GM18507 (cell line): ENCODE data around the gene CLCA1.

Source experiments
- DNase-seq: peaks from one replicate; pipeline ENCODE4 v3.0.0; 2011; ENCODE audit warnings: low read depth; ENCODE audit not compliant: insufficient read length; ENCODE audit errors: extremely low spot score
- FAIRE-seq: peaks from 2 replicates; lab custom pipeline; 2011; peaks lifted over from hg19 to GRCh38; lab: Jason Lieb, UNC

Gene CLCA1, protein sequence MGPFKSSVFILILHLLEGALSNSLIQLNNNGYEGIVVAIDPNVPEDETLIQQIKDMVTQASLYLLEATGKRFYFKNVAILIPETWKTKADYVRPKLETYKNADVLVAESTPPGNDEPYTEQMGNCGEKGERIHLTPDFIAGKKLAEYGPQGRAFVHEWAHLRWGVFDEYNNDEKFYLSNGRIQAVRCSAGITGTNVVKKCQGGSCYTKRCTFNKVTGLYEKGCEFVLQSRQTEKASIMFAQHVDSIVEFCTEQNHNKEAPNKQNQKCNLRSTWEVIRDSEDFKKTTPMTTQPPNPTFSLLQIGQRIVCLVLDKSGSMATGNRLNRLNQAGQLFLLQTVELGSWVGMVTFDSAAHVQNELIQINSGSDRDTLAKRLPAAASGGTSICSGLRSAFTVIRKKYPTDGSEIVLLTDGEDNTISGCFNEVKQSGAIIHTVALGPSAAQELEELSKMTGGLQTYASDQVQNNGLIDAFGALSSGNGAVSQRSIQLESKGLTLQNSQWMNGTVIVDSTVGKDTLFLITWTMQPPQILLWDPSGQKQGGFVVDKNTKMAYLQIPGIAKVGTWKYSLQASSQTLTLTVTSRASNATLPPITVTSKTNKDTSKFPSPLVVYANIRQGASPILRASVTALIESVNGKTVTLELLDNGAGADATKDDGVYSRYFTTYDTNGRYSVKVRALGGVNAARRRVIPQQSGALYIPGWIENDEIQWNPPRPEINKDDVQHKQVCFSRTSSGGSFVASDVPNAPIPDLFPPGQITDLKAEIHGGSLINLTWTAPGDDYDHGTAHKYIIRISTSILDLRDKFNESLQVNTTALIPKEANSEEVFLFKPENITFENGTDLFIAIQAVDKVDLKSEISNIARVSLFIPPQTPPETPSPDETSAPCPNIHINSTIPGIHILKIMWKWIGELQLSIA

GRCh38 chr1:86468501-86468977 is at the start of gene CLCA1:
TSS of gene CLCA1 (plus strand) at chr1:86468927. CDS start at chr1:86468972, 45 bp downstream.
- DNase-seq (no peak), FAIRE-seq (no peak)

DNA sequence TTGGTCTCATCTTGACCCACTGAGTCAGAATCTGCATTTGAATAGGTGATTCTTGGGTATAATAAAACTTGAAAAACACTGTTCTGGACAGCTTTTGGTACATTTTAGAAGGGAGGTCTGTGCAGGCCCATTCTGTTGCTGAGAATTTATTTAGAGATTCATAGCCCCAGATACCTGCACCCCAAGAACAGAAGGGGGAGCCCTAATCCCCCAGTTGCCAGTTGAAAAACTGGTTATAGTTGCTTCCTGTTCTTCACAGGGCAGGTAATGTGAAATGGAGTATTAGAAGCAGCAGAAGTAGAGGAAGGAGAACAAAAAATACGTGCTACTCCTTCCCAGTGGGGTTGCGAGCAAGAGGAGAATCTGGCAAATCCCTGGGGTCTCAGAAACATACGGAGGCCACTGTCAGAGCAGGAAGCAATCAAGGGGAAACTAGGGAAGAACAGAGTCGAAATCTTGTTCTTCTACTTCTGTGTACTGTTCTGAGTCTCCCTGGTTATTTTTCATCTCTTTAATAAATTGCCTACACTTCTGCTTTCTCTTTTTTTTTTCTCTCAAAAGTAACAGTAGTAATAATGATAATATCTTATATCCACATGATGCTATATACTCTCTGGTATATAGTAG is 49.3 kb upstream of the CLCA1 start:
- FAIRE-seq = peak; percentile 73
- peak; percentile 7 for DNase-seq

DNA sequence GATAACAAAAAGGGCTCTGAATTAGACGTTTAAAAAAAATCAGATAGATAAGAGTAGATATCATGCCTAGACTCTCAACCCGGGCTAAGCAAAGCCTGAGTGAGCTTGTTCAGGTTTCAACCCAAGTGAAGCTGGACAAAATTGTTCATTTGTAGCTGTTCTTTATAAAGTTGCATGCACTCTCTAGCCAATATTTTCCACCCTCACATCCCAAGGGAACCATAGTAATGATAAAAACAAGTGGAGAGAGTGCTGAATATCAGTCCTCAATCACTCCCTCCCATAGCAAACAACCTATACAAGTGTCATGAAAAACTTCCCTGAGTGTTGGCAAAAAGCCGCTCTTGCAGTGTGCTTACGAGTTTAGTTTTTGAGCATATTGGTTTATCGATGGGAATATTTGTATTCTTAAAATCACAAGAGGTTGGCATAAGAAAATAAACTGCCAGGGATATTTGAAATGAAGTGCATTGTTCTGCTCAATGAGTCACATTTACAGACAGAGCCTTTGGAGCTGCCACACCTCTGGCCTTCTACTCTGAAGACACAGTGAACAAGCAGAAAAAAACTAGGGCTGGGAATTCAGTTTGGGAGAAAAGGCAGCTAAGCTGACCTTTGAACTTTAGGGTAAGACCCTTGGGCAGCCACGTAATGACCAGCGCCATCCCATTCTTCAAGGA is 47.0 kb upstream of the CLCA1 start:
- DNase-seq = no peak
- FAIRE-seq = no peak

GRCh38 chr1:86423473-86423872 is 45.3 kb upstream of the CLCA1 start:
- DNase-seq (no peak), FAIRE-seq (no peak)

- FAIRE-seq = no peak
Observed at GRCh38 chr1:86423873-86424272, 44.9 kb upstream of the CLCA1 start, which contains the start of gene CLCA2. TSS of gene CLCA2 (plus strand) at chr1:86424171. CDS start at chr1:86424248, 77 bp downstream.

DNA sequence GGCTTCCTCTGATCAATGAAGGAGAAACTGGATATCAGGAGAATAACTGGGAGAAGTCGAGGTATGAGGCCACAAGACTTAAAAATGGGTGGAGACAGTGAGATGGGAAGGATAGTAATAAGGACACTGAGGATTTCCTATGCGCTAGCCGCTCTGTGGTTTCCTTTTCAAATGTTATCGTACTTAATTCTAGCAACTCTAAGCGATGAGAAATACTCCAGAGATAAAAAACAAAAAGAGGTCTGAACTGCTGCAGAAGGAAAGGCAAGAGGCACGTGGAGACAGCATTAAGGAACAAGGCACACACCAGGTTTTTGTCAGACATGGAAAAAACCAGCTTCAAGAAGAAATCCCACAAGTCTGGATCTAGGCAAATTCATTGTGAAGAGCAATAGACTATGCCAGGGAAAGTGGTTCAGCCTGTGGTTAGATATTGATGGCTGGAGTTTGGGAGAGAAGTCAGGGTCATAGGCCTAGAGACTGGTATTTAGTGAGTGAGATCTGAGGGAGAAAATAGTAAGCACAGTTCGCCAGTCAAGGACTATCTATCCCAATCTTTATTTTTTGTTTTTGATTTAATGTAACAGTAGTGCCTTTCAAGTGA is 39.5 kb upstream of the CLCA1 start:
- no peak for DNase-seq
- no peak for FAIRE-seq

More at GRCh38 chr1:86423873-86424272, 44.9 kb upstream of the CLCA1 start, which contains the start of gene CLCA2:
- no peak for DNase-seq

DNA sequence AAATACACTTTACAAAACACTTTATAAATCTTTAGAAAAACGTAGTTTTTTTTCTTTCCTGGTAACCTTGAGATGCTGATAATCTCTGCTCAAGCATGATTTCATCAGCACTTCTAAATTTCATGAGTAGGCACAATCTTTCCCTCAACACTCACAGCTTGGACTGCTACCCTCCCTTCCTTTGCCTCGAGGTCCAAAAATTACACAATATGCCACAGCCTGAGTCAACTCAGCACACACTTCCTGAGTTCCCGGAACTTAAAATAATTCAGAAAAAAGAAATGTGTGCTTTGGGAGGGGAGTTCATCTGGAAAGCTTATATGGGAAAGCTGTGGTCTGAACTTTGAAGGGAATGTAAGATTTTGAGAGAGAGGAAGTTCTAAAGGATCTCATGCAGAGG is 38.9 kb upstream of the CLCA1 start:
- no peak for DNase-seq
- FAIRE-seq = no peak

DNA sequence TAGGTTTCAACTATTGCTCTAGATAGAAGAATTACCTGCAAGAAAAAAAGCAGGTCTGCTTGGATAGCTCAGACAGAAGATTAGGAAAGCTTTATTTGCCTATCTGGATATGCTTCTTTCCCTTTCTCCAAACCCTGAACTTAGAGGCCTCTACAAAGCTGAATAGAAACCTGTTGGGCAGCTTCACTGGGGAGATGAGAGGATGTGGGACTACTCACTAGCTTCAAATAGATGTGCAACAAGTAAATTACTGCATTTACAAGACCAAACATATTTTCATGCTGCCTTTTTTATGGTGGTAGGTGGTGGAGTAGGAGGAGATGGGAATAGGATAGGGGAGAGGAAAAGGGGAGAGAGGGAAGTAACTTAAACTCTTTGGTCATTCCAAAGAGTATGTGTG is 38.4 kb upstream of the CLCA1 start:
- DNase-seq = no peak
- no peak for FAIRE-seq

DNA sequence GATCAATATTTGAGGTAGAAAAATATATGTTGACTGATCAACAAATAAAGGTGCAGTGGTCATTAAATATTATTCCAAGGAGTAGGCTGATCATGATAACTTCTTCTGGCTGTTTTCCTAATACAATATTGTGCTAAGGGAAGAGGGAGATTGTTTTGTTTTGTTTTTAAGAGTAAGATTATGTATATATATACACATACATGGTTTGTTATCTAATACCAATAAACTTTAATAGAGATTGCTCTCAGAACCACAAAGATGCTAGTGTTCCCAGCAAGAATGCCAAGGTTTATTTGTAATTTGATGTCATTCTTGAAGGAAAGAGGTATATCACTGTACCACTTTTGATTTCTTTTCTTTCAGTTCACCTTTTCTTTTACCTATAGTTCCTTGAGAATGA is 34.7 kb upstream of the CLCA1 start:
- DNase-seq (no peak), FAIRE-seq (no peak)

DNA sequence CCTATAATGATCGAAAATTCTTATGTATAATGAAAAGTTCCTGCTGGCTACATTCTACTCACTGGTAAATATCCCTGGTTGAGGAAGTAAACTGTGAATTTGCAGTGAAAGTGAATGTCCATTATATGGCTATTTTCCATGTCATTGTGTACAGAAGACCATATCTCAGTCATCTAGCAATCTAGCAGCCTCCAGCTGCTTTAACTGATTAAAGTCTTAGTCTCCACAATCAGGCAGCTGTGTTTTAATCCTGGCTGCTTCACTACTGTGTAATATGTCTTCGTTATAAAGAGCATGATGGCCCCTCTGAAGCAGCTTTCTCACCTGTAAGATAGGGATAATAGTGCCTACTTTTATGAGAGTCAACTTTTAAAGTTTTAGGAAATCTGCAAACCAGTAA is 33.4 kb upstream of the CLCA1 start:
- DNase-seq (no peak), FAIRE-seq (no peak)

- FAIRE-seq = no peak
- DNase-seq = no peak
Observed at GRCh38 chr1:86436041-86436440, 32.7 kb upstream of the CLCA1 start.

- DNase-seq = no peak
- no peak for FAIRE-seq
Observed at GRCh38 chr1:86441581-86441980, 27.1 kb upstream of the CLCA1 start.

GRCh38 chr1:86441997-86442396 is 26.7 kb upstream of the CLCA1 start:
- no peak for DNase-seq
- FAIRE-seq = no peak

DNA sequence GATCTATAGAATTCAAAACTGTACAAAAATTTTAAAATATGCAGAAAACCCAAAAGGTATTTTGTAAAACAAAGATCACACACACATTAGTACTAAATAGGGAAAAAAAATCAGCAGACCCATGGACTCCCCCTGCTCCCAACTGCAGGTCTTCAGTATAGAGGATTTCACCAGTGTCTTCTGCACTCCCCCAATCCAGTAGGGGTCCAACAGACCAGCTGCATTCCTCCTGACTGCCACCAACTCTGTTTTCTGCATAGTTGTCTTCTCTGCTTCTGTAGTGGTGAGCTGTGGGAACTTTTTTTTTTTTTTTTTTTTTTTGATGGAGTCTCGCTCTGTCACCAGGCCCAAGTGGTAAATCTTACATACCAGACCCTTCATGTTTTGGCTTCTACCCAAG is 22.8 kb upstream of the CLCA1 start:
- FAIRE-seq = no peak
- DNase-seq = no peak

DNA sequence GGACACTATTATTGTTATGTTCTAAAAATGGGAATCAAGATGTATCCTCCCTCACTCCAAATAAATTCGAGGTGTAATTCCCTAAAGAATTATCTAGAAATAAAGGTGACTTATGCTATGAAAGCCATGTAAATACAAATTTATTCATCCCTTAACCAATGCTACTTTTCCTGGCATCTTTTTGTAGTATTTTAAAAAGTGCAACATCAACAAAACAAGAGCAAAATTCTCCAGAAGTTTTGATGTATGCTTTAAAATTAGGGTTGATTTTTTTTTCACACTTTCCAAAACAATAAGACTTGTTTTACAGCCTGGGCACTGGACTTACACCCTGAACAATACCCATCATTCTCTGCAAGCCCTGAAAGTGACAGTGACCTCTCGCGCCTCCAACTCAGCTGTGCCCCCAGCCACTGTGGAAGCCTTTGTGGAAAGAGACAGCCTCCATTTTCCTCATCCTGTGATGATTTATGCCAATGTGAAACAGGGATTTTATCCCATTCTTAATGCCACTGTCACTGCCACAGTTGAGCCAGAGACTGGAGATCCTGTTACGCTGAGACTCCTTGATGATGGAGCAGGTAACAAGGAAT is 21.4 kb upstream of the CLCA1 start:
- FAIRE-seq (no peak), DNase-seq (no peak)

DNA sequence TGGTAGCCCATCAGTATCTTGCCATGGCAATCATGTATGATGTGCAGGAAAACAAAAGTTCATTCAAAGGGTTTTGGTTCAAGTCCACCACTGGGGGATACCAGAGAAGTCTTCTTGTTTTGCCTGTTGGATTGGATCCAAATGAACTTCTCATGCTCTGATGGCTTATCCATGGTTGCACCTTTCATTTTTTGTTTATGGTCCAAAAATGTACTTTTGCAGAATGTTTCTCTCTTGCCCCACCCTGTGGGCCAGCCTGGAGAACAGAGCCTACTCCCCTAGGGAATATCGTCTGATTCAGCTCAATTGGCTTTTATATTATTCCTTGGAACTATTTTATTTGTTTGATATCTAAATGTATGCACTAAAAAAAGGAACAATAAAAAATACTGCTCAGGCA is 20.1 kb upstream of the CLCA1 start:
- DNase-seq = no peak
- no peak for FAIRE-seq

GRCh38 chr1:86449103-86449502 is 19.6 kb upstream of the CLCA1 start:
- FAIRE-seq = no peak
- no peak for DNase-seq

GRCh38 chr1:86450847-86451246 is 17.9 kb upstream of the CLCA1 start:
- no peak for DNase-seq
- no peak for FAIRE-seq

- DNase-seq = no peak
- FAIRE-seq = no peak
Observed at GRCh38 chr1:86453664-86454063, 15.1 kb upstream of the CLCA1 start.
